Stimulated activated CD4-positive, alpha-beta T cell treated with anti-CD3 and anti-CD28 coated beads, Interleukin-4, amount 100 ng/mL, for 1 hour (primary cell): ENCODE results near the gene CDK3.
"Not testable (repeated sequence)": the region's sequence is repeated elsewhere in the genome, so short reads cannot be mapped to it uniquely, and the experiment has no call there.

Source experiments
- DNase-seq: peaks from one replicate; pipeline ENCODE4 v3.0.0-alpha.2; 2020

The CDK3 gene

GRCh38 chr17:76044475-76045007, 43.9 kb downstream of the CDK3 start:
- DNase-seq: not testable (repeated sequence)

DNA sequence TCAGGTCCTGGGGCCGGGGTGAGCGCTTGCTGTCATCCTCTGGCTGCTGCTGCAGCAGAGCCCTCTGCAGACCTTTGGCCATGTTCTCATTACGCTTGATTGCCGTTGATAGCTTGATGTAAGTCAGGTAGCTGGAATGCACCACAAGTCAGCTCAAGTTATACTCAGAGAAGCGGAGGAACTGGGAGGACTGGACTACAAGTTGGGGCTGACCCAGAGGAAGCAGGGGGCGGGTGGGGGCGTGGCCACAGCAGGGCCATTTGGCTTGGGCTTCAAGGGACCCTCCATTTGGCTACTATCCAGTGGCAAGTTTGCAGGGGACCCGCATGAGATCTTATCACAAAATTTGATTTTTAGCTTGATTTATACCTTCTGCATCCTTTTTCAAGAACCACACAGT, 45.4 kb downstream of the CDK3 start:
- DNase-seq: no peak

DNA sequence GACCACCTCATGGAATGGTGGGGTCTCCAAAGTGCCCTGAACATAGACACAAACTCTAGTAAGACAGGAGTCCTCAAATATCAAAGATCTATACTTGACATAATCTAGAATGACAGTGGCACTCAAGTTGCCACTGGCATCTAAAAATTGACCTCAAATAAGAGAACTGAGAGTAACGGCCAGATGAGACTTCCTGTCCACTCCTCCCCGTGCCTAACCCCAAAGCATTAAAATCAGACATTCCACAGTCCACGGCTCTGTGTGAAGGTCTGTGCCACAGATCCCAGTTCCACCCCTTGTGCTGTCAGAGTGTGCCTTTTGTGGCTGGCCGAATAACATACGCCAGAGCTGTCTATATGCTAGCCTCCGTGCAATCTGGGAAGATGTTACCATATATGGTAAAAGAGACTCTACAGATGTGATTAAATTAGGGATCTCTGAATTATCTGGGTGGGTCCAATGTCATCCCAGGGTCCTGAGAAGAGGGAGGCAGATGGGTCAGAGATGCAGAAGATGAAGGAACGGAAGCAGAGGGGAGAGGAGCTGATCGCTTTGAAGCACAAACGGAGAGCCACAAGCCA, 47.5 kb downstream of the CDK3 start:
- no peak for DNase-seq

GRCh38 chr17:76048711-76049110, 48.1 kb downstream of the CDK3 start:
- DNase-seq: no peak

- DNase-seq: no peak
Observed at GRCh38 chr17:76049239-76049638, 48.6 kb downstream of the CDK3 start.

DNA sequence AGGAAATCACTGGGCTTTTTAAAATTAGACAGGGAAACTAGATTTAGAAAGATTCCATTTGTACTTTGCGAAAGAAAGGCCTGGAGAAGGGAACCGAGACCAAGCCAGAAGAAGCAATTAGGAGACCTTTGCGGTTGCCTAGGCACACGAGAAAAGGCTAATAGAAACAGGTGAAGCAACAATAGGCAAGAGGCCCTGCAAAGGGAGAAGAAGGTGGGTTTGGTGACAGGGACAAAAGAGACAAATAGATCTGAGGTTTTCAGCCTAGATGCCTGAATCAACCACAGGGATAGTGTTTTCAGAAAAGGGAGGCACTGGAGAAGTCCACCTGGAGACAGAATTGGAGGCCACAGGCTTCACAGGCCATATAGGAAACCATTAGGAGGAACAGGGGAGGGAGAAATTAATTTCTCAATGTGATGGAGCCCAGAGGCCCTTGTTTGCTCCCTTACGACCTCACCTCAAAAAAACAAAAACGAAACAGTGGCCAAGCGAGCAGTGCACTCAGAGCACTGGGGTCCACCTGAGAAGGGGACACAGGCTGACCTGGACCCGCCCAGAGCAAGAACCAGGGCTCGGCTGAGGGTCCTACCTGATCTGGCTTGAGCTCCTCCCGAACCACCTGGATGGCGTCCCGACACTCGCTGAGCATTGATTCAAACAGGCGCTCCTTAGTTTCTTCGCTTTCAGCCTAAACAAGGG, 49.3 kb downstream of the CDK3 start:
- no peak for DNase-seq

DNA sequence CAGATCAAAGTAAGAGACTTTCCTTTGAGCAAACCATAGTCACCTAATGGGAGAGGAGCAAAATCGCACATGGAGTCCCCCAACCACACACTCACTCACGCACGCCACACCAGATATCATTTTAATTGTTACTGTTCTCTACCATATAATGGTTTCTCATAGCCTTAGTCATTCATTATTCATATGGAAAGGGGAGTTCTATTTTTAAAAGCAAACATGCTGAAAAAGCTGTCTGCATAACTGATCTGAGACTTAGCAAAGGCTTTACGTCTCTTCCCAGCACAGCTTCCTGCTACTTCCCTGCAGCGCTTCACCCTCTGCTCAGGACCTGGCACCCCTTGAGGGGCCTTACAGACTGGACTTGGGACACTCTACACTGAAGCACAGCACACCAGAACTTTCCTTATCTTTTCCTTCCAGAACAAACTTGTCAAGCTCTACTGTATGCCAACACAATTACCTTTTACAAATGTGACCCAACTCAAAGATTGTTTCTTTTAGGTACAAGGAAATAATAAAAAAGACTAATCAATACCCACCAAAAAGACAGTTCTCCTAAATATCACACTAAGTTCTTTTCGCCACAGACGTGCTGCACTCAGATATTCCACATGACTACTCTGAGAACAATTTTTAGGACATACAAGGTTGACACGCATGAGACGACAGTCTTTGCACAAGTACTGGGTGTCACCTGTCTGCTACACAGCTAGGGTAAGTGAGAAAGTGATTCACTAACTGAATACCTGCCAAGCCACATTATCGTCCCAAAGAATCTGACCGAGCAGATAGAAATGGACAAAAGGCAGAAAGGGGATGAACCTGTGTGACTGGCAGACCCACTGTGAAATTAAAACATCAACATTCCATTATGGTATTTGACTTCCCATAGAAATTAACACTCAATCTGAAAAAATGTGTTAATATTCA, 50.1 kb downstream of the CDK3 start:
- DNase-seq: no peak

GRCh38 chr17:76051561-76051960, 50.9 kb downstream of the CDK3 start:
- DNase-seq: no peak

- DNase-seq: peak; percentile 30
Observed at GRCh38 chr17:76053246-76054111, 52.8 kb downstream of the CDK3 start.

DNA sequence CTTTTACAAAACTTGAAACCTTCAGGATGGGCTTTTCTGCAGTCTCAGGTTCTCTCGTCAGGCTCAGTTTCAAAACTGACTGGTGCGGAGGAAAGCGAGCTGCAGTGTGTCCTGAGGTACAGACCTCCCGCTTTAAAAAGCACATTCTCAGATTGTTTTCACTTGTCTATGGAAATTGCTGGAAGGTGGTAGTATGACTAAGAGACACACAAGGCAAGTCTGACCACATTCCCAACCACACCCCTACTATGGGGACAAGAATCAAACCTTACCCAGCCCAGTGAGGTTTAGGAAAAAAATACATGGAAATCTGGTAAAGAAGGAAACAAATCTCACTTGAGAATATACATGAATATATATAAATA, 53.4 kb downstream of the CDK3 start:
- no peak for DNase-seq
